IPS-15b (cell line): ENCODE measurements around the gene MYO1B.

Experiments
- H3K27me3 ChIP-seq: one replicate; pipeline ENCODE4 v1.6.1; 2013; ENCODE audit warnings: low read length; ENCODE audit not compliant: control insufficient read depth, insufficient read depth
- H3K36me3 ChIP-seq: one replicate; pipeline ENCODE4 v1.6.1; 2013; ENCODE audit warnings: low read length; ENCODE audit not compliant: control insufficient read depth, insufficient read depth
- H3K4me1 ChIP-seq: one replicate; pipeline ENCODE4 v1.6.1; 2013; ENCODE audit warnings: mild to moderate bottlenecking, low read length; ENCODE audit not compliant: control insufficient read depth, insufficient read depth
- H3K4me3 ChIP-seq: one replicate; pipeline ENCODE4 v1.5.1; 2013; ENCODE audit warnings: low read depth, low read length
- H3K9ac ChIP-seq: one replicate; pipeline ENCODE4 v1.6.1; 2013; ENCODE audit warnings: low read depth, mild to moderate bottlenecking, low read length
- H3K9me3 ChIP-seq: one replicate; pipeline ENCODE4 v1.6.1; 2013; ENCODE audit warnings: mild to moderate bottlenecking, low read length; ENCODE audit not compliant: control insufficient read depth, insufficient read depth

MYO1B gene

GRCh38 chr2:191247381-191248057, 2.3 kb downstream of the MYO1B start:
- H3K9me3 ChIP-seq = no peaks in the 10 kb centered on the region
- H3K36me3 ChIP-seq = no peaks in the 10 kb centered on the region
- H3K4me1 ChIP-seq = peaks cover 17% of the 10 kb centered on the region
- peaks cover 15% of the 10 kb centered on the region for H3K27me3 ChIP-seq
- H3K9ac ChIP-seq = no peak overlapping the region
- peak overlapping the region; percentile 79 for H3K4me3 ChIP-seq

GRCh38 chr2:191249156-191249813, 4.1 kb downstream of the MYO1B start:
- H3K27me3 ChIP-seq = peaks cover 5% of the 10 kb centered on the region
- no peaks in the 10 kb centered on the region for H3K36me3 ChIP-seq
- no peak overlapping the region for H3K4me3 ChIP-seq
- H3K9ac ChIP-seq = no peak overlapping the region
- no peaks in the 10 kb centered on the region for H3K9me3 ChIP-seq
- peaks cover 19% of the 10 kb centered on the region for H3K4me1 ChIP-seq

GRCh38 chr2:191250400-191250799, 5.2 kb downstream of the MYO1B start:
- peaks cover 15% of the 10 kb centered on the region for H3K4me1 ChIP-seq
- H3K36me3 ChIP-seq = no peaks in the 10 kb centered on the region
- H3K27me3 ChIP-seq = no peaks in the 10 kb centered on the region
- H3K4me3 ChIP-seq = no peak overlapping the region
- H3K9ac ChIP-seq = no peak overlapping the region
- no peaks in the 10 kb centered on the region for H3K9me3 ChIP-seq

- Histone ChIP-seq H3K9me3 (no peaks in the 10 kb centered on the region), H3K36me3 (no peaks in the 10 kb centered on the region), H3K4me1 (peaks cover 19% of the 10 kb centered on the region), H3K9ac (no peak overlapping the region), H3K4me3 (no peak overlapping the region), H3K27me3 (no peaks in the 10 kb centered on the region)
Measured at GRCh38 chr2:191250986-191251385, 5.8 kb downstream of the MYO1B start.

GRCh38 chr2:191252699-191253098, 7.5 kb downstream of the MYO1B start:
- H3K36me3 ChIP-seq = no peaks in the 10 kb centered on the region

GRCh38 chr2:191253476-191253875, 8.3 kb downstream of the MYO1B start:
- no peaks in the 10 kb centered on the region for H3K36me3 ChIP-seq
- H3K9ac ChIP-seq = no peak overlapping the region
- no peaks in the 10 kb centered on the region for H3K9me3 ChIP-seq
- H3K27me3 ChIP-seq = no peaks in the 10 kb centered on the region
- H3K4me3 ChIP-seq = no peak overlapping the region
- peaks cover 10% of the 10 kb centered on the region for H3K4me1 ChIP-seq

More at GRCh38 chr2:191252699-191253098, 7.5 kb downstream of the MYO1B start:
- H3K9ac ChIP-seq = no peak overlapping the region
- H3K27me3 ChIP-seq = no peaks in the 10 kb centered on the region
- no peaks in the 10 kb centered on the region for H3K9me3 ChIP-seq
- peaks cover 15% of the 10 kb centered on the region for H3K4me1 ChIP-seq
- no peak overlapping the region for H3K4me3 ChIP-seq

- Histone ChIP-seq H3K27me3 (no peaks in the 10 kb centered on the region), H3K4me1 (peaks cover 10% of the 10 kb centered on the region), H3K36me3 (no peaks in the 10 kb centered on the region), H3K4me3 (no peak overlapping the region), H3K9me3 (no peaks in the 10 kb centered on the region), H3K9ac (no peak overlapping the region)
Measured at GRCh38 chr2:191255271-191255670, 10.1 kb downstream of the MYO1B start.

- H3K4me3 ChIP-seq = no peak overlapping the region
- H3K4me1 ChIP-seq = peaks cover 10% of the 10 kb centered on the region
- no peaks in the 10 kb centered on the region for H3K27me3 ChIP-seq
- H3K9ac ChIP-seq = no peak overlapping the region
- no peaks in the 10 kb centered on the region for H3K9me3 ChIP-seq
- H3K36me3 ChIP-seq = no peaks in the 10 kb centered on the region
Measured at GRCh38 chr2:191255756-191256312, 10.6 kb downstream of the MYO1B start.

GRCh38 chr2:191257934-191258333, 12.7 kb downstream of the MYO1B start:
- no peak overlapping the region for H3K9ac ChIP-seq

GRCh38 chr2:191258996-191259395, 13.8 kb downstream of the MYO1B start:
- H3K4me3 ChIP-seq = no peak overlapping the region
- H3K9ac ChIP-seq = no peak overlapping the region
- no peaks in the 10 kb centered on the region for H3K27me3 ChIP-seq
- H3K36me3 ChIP-seq = no peaks in the 10 kb centered on the region
- H3K9me3 ChIP-seq = no peaks in the 10 kb centered on the region
- peaks cover 8% of the 10 kb centered on the region for H3K4me1 ChIP-seq

More at GRCh38 chr2:191257934-191258333, 12.7 kb downstream of the MYO1B start:
- Histone ChIP-seq H3K4me3 (no peak overlapping the region), H3K36me3 (no peaks in the 10 kb centered on the region), H3K4me1 (peaks cover 8% of the 10 kb centered on the region), H3K9me3 (no peaks in the 10 kb centered on the region), H3K27me3 (no peaks in the 10 kb centered on the region)

- Histone ChIP-seq H3K9me3 (no peaks in the 10 kb centered on the region), H3K4me1 (peaks cover 8% of the 10 kb centered on the region)
Measured at GRCh38 chr2:191262436-191262835, 17.2 kb downstream of the MYO1B start.

GRCh38 chr2:191263050-191263449, 17.8 kb downstream of the MYO1B start:
- H3K9me3 ChIP-seq = no peaks in the 10 kb centered on the region
- H3K9ac ChIP-seq = no peak overlapping the region
- no peak overlapping the region for H3K4me3 ChIP-seq
- no peaks in the 10 kb centered on the region for H3K27me3 ChIP-seq
- no peaks in the 10 kb centered on the region for H3K36me3 ChIP-seq
- peaks cover 8% of the 10 kb centered on the region for H3K4me1 ChIP-seq

More at GRCh38 chr2:191262436-191262835, 17.2 kb downstream of the MYO1B start:
- Histone ChIP-seq H3K27me3 (no peaks in the 10 kb centered on the region), H3K4me3 (no peak overlapping the region), H3K9ac (no peak overlapping the region), H3K36me3 (no peaks in the 10 kb centered on the region)
